ENCODE data around the gene RASSF5. TPM values are rescaled to one million over a fixed set of nuclear protein-coding genes. Genes with fewer than 3 reads are reported as not detected.

The RASSF5 gene
- total RNA-seq, 1 experiment from 2014 or later = 2.1 TPM

GRCh38 chr1:206581571-206581981, 74.2 kb downstream of the RASSF5 start (continued):
- no peak for TF ChIP-seq MYBL2 (CRISPR knock-in tag; IDR thresholded peaks at IDR 0.05)

- TF ChIP-seq AFF4 (CRISPR knock-in tag; IDR thresholded peaks at IDR 0.05; ENCODE audit: borderline replicate concordance) = no peak
- no peak for TF ChIP-seq NR2C2 (CRISPR knock-in tag; IDR thresholded peaks at IDR 0.05)
- no peak for TF ChIP-seq ZNF219 (CRISPR knock-in tag; IDR thresholded peaks at IDR 0.05; ENCODE audit: borderline replicate concordance)
- TF ChIP-seq ZNF416 (CRISPR knock-in tag; IDR thresholded peaks at IDR 0.05) = no peak
- TF ChIP-seq E2F4 (CRISPR knock-in tag; IDR thresholded peaks at IDR 0.05; ENCODE audit: borderline replicate concordance, low read depth) = no peak
- no peak for TF ChIP-seq TEAD1 (CRISPR knock-in tag; IDR thresholded peaks at IDR 0.05)
- TF ChIP-seq PRRX2 (CRISPR knock-in tag; IDR thresholded peaks at IDR 0.05) = no peak
- TF ChIP-seq ELF4 (CRISPR knock-in tag; IDR thresholded peaks at IDR 0.05; ENCODE audit: low read depth) = no peak
- no peak for TF ChIP-seq SMAD4 (CRISPR knock-in tag; IDR thresholded peaks at IDR 0.05)
- TF ChIP-seq FOXP1 (CRISPR knock-in tag; IDR thresholded peaks at IDR 0.05; ENCODE audit: borderline replicate concordance) = no peak
- no peak for TF ChIP-seq SOX15 (CRISPR knock-in tag; IDR thresholded peaks at IDR 0.05)
- no peak for TF ChIP-seq CDX4 (CRISPR knock-in tag; IDR thresholded peaks at IDR 0.05; ENCODE audit: borderline replicate concordance)
- no peak for TF ChIP-seq CREB1 (CRISPR knock-in tag; IDR thresholded peaks at IDR 0.05)
- no peak for TF ChIP-seq RELA (CRISPR knock-in tag; IDR thresholded peaks at IDR 0.05; ENCODE audit: borderline replicate concordance)
- no peak for TF ChIP-seq KAT7 (CRISPR knock-in tag; IDR thresholded peaks at IDR 0.05; ENCODE audit: borderline replicate concordance)
Measured at GRCh38 chr1:206582537-206582936, 75.2 kb downstream of the RASSF5 start.

GRCh38 chr1:206582971-206583706, 75.8 kb downstream of the RASSF5 start:
- peaks cover 4% of the 10 kb centered on the region for H3K4me1 Mint-ChIP-seq
- ATAC-seq = peak; percentile 14
- no peaks in the 10 kb centered on the region for H3K9me3 Mint-ChIP-seq
- H3K4me3 Mint-ChIP-seq = no peak overlapping the region
- no peaks in the 10 kb centered on the region for H3K36me3 Mint-ChIP-seq
- DNase-seq (ENCODE audit: low spot score) = no peak
- peak overlapping the region; percentile 79 for H3K27ac Mint-ChIP-seq
- no peaks in the 10 kb centered on the region for H3K27me3 Mint-ChIP-seq (ENCODE audit: low read depth)
- POLR2A ChIA-PET = no interaction called here
- CTCF ChIA-PET = interaction anchor here (0.6 to 7.8 kb wide), 38 partner anchors 8 to 128 kb away, joined by 3 to 126 read pairs (median 7); partner anchors contain the start of genes DYRK3, EIF2D, IKBKE and RASSF5
- TF ChIP-seq CREB1 (CRISPR knock-in tag; IDR thresholded peaks at IDR 0.05) = no peak
- no peak for TF ChIP-seq ATF2 (CRISPR knock-in tag; IDR thresholded peaks at IDR 0.05; ENCODE audit: borderline replicate concordance, low read depth)
- no peak for TF ChIP-seq ZBTB21 (CRISPR knock-in tag; IDR thresholded peaks at IDR 0.05; ENCODE audit: borderline replicate concordance)
- no peak for TF ChIP-seq ERG (CRISPR knock-in tag; IDR thresholded peaks at IDR 0.05)
- TF ChIP-seq IRF1 (CRISPR knock-in tag; IDR thresholded peaks at IDR 0.05) = no peak
- no peak for TF ChIP-seq SMAD3 (CRISPR knock-in tag; IDR thresholded peaks at IDR 0.05; ENCODE audit: borderline replicate concordance)
- no peak for TF ChIP-seq ZMAT4 (CRISPR knock-in tag; IDR thresholded peaks at IDR 0.05)
- no peak for TF ChIP-seq TP53 (CRISPR knock-in tag; IDR thresholded peaks at IDR 0.05)

More at GRCh38 chr1:206582537-206582936, 75.2 kb downstream of the RASSF5 start:
- no peaks in the 10 kb centered on the region for H3K27me3 Mint-ChIP-seq (ENCODE audit: low read depth)
- CTCF ChIA-PET = interaction anchor here (0.9 to 7.8 kb wide), 17 partner anchors 7 to 128 kb away, joined by 3 to 126 read pairs (median 13); partner anchors contain the start of genes DYRK3 and RASSF5
- H3K36me3 Mint-ChIP-seq = no peaks in the 10 kb centered on the region
- ATAC-seq = no peak
- H3K4me3 Mint-ChIP-seq = no peak overlapping the region
- H3K27ac Mint-ChIP-seq = no peak overlapping the region
- H3K9me3 Mint-ChIP-seq = no peaks in the 10 kb centered on the region
- POLR2A ChIA-PET = no interaction called here
- peaks cover 4% of the 10 kb centered on the region for H3K4me1 Mint-ChIP-seq
- DNase-seq (ENCODE audit: low spot score) = no peak

Measured in WTC11 (cell line).